Measurements from ENCODE around the gene CNOT4.

- TF ChIP-seq EZH2 (IDR thresholded peaks at IDR 0.05; ENCODE audit: insufficient read depth, poor library complexity, severe bottlenecking) (no peak), EZH2phosphoT487 (IDR thresholded peaks at IDR 0.05; ENCODE audit: insufficient read depth, low read depth) (no peak)
Measured at GRCh38 chr7:135389971-135390370, 119.9 kb downstream of the CNOT4 start.
